HepG2 (cell line): ENCODE measurements around the gene MAML1. TPM values are rescaled to one million over a fixed set of nuclear protein-coding genes. Genes with fewer than 3 reads are reported as not detected.

ENCODE experiments used
- DMAP1 ChIP-seq: IDR thresholded peaks from 2 replicates; pipeline ENCODE4 v1.6.1; 2016
- FUBP1 ChIP-seq: sonication (generic); formaldehyde crosslinking; IDR thresholded peaks from 2 replicates; pipeline ENCODE4 v1.5.1; 2020; ENCODE audit warnings: missing genetic modification reagents, mild to moderate bottlenecking, borderline replicate concordance
- KMT2A ChIP-seq: sonication (generic); formaldehyde crosslinking; IDR thresholded peaks from 2 replicates; pipeline ENCODE4 v1.4.0; 2020; ENCODE audit warnings: missing genetic modification reagents
- ZBTB21 ChIP-seq: sonication (generic); formaldehyde crosslinking; IDR thresholded peaks from 2 replicates; pipeline ENCODE4 v1.4.0; 2020; ENCODE audit warnings: missing genetic modification reagents
- ZNF3 ChIP-seq: IDR thresholded peaks from 2 replicates; pipeline ENCODE4 v1.7.0; 2017; ENCODE audit warnings: inconsistent platforms
- ZNF326 ChIP-seq: sonication (generic); formaldehyde crosslinking; IDR thresholded peaks from 2 replicates; pipeline ENCODE4 v1.4.0; 2020; ENCODE audit warnings: missing genetic modification reagents, borderline replicate concordance
- ZNF335 ChIP-seq: sonication (generic); formaldehyde crosslinking; IDR thresholded peaks from 2 replicates; pipeline ENCODE4 v1.4.0; 2020; ENCODE audit warnings: missing genetic modification reagents
- ZNF446 ChIP-seq: sonication (generic); formaldehyde crosslinking; IDR thresholded peaks from 2 replicates; pipeline ENCODE4 v1.5.0; 2020; ENCODE audit warnings: mild to moderate bottlenecking, missing genetic modification reagents
- ZNF616 ChIP-seq: sonication (generic); formaldehyde crosslinking; IDR thresholded peaks from 2 replicates; pipeline ENCODE4 v1.5.0; 2020; ENCODE audit warnings: low read depth, mild to moderate bottlenecking, missing genetic modification reagents
- polyA plus RNA-seq, 8 experiments: library from polyadenylated mRNA; depleted of rRNA in 3 of 8; stranded (reverse) in 7 of 8; unstranded in 1 of 8; fragments of >200 nt; fragmentation: Illumina TruSeq in 4 of 8; extraction: Trizol in 4 of 8; gene quantifications; 2 replicates each; pipeline versions ENCODE4 v1.2.1 to v1.2.3, GENCODE V29; 2011 to 2016; ENCODE audit warnings: low read depth in 4 of 8, missing spikeins in 1 of 8, mixed read lengths in 1 of 8; ENCODE audit not compliant: insufficient read depth in 1 of 8
- total RNA-seq, 5 experiments: library from RNA; depleted of rRNA; stranded (reverse); fragments of >200 nt; fragmentation: Illumina TruSeq; extraction: Trizol; gene quantifications; 2 replicates each; pipeline ENCODE4 v1.2.3, GENCODE V29; 2016; ENCODE audit warnings: low read depth in 1 of 5
- TF ChIP-seq, protein P1 (sequence below): sonication (generic); formaldehyde crosslinking; IDR thresholded peaks from 2 replicates; pipeline ENCODE4 v1.5.0; 2020; ENCODE audit warnings: missing genetic modification reagents
- TF ChIP-seq, protein P2 (sequence below): sonication (generic); formaldehyde crosslinking; conservative IDR thresholded peaks from 2 replicates; pipeline ENCODE4 v1.8.0; 2022; ENCODE audit warnings: missing genetic modification reagents
- TF ChIP-seq, protein P3 (sequence below): sonication (generic); formaldehyde crosslinking; IDR thresholded peaks from 2 replicates; pipeline ENCODE4 v1.5.1; 2020; ENCODE audit warnings: missing genetic modification reagents, mild to moderate bottlenecking, borderline replicate concordance
- TF ChIP-seq, protein P4 (sequence below): sonication (generic); formaldehyde crosslinking; IDR thresholded peaks from 2 replicates; pipeline ENCODE4 v1.5.0; 2020; ENCODE audit warnings: mild to moderate bottlenecking, missing genetic modification reagents, borderline replicate concordance

Gene MAML1
- total and polyA plus RNA-seq, 2 of the 13 experiments (the other 11 are each of a cell fraction or from before 2014, with no cell fraction given) = 10.0 to 10.8 TPM

DNA sequence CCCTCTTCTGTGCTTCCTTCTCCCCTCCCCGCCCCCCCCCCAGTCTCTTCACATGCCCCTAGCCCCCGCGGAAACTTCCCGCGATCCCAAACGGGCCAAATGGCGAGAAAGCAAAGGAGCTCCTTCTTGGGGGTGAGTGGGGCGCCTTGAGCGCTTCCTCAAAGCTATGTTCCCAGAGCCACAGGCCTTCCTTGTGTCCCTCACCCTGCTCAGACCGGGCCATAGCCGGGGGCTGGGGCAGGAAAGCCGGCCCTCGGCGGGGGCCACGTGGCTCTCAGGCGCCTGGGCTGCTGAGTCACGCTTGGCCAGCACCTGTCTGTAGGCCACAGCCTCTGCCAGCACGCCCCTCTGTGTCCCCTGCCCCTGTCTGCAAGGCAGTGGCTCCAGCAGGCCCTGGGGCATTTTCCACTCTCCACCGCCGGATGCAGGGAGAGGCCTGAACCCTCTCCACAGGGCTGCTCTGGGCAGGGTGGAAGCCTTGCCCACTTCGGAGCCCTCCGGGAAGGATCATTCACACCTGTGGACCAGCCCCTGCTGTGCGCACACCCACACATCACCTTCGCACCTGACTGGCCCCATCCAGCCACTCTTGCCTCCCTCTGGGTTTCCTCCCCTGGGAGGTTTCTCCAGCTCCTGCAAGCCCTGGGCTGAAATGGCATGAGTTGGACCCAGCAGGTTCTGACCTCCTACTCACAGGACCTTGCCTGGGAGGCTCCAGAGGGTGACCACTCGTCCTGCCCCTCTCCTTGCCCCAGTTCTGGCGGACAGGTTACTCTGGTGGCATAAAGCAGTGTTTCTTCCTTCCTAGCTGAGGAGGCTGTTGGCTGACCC is 86.9 kb downstream of the MAML1 start (continued):
- TF ChIP-seq, protein P1, sequence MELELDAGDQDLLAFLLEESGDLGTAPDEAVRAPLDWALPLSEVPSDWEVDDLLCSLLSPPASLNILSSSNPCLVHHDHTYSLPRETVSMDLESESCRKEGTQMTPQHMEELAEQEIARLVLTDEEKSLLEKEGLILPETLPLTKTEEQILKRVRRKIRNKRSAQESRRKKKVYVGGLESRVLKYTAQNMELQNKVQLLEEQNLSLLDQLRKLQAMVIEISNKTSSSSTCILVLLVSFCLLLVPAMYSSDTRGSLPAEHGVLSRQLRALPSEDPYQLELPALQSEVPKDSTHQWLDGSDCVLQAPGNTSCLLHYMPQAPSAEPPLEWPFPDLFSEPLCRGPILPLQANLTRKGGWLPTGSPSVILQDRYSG (CRISPR knock-in tag) = no peak
- no peak; the same call in 1 of the 2 replicates for TF ChIP-seq ZNF3
- TF ChIP-seq ZNF446 (CRISPR knock-in tag) = no peak; the same call in 1 of the 2 replicates
- no peak for TF ChIP-seq ZBTB21 (CRISPR knock-in tag)
- peak; percentile 92 for TF ChIP-seq DMAP1 (CRISPR knock-in tag)
- TF ChIP-seq, protein P2, sequence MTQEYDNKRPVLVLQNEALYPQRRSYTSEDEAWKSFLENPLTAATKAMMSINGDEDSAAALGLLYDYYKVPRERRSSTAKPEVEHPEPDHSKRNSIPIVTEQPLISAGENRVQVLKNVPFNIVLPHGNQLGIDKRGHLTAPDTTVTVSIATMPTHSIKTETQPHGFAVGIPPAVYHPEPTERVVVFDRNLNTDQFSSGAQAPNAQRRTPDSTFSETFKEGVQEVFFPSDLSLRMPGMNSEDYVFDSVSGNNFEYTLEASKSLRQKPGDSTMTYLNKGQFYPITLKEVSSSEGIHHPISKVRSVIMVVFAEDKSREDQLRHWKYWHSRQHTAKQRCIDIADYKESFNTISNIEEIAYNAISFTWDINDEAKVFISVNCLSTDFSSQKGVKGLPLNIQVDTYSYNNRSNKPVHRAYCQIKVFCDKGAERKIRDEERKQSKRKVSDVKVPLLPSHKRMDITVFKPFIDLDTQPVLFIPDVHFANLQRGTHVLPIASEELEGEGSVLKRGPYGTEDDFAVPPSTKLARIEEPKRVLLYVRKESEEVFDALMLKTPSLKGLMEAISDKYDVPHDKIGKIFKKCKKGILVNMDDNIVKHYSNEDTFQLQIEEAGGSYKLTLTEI = no peak
- TF ChIP-seq, protein P3, sequence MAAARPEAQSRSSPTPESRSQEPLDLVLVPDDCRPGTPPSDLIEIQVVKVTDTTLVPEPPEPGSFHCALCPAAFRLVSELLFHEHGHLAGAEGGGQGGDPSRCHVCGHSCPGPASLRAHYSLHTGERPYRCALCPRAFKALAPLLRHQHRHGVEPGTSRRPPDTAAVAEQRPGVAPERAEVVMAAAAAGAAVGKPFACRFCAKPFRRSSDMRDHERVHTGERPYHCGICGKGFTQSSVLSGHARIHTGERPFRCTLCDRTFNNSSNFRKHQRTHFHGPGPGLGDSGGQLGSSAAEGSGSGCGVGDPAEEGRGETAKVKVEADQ (CRISPR knock-in tag) = no peak
- peak; percentile 34; the same call in 1 of the 2 replicates for TF ChIP-seq ZNF616 (CRISPR knock-in tag)
- TF ChIP-seq KMT2A = no peak; the same call in none of the 2 replicates
- TF ChIP-seq, protein P4, sequence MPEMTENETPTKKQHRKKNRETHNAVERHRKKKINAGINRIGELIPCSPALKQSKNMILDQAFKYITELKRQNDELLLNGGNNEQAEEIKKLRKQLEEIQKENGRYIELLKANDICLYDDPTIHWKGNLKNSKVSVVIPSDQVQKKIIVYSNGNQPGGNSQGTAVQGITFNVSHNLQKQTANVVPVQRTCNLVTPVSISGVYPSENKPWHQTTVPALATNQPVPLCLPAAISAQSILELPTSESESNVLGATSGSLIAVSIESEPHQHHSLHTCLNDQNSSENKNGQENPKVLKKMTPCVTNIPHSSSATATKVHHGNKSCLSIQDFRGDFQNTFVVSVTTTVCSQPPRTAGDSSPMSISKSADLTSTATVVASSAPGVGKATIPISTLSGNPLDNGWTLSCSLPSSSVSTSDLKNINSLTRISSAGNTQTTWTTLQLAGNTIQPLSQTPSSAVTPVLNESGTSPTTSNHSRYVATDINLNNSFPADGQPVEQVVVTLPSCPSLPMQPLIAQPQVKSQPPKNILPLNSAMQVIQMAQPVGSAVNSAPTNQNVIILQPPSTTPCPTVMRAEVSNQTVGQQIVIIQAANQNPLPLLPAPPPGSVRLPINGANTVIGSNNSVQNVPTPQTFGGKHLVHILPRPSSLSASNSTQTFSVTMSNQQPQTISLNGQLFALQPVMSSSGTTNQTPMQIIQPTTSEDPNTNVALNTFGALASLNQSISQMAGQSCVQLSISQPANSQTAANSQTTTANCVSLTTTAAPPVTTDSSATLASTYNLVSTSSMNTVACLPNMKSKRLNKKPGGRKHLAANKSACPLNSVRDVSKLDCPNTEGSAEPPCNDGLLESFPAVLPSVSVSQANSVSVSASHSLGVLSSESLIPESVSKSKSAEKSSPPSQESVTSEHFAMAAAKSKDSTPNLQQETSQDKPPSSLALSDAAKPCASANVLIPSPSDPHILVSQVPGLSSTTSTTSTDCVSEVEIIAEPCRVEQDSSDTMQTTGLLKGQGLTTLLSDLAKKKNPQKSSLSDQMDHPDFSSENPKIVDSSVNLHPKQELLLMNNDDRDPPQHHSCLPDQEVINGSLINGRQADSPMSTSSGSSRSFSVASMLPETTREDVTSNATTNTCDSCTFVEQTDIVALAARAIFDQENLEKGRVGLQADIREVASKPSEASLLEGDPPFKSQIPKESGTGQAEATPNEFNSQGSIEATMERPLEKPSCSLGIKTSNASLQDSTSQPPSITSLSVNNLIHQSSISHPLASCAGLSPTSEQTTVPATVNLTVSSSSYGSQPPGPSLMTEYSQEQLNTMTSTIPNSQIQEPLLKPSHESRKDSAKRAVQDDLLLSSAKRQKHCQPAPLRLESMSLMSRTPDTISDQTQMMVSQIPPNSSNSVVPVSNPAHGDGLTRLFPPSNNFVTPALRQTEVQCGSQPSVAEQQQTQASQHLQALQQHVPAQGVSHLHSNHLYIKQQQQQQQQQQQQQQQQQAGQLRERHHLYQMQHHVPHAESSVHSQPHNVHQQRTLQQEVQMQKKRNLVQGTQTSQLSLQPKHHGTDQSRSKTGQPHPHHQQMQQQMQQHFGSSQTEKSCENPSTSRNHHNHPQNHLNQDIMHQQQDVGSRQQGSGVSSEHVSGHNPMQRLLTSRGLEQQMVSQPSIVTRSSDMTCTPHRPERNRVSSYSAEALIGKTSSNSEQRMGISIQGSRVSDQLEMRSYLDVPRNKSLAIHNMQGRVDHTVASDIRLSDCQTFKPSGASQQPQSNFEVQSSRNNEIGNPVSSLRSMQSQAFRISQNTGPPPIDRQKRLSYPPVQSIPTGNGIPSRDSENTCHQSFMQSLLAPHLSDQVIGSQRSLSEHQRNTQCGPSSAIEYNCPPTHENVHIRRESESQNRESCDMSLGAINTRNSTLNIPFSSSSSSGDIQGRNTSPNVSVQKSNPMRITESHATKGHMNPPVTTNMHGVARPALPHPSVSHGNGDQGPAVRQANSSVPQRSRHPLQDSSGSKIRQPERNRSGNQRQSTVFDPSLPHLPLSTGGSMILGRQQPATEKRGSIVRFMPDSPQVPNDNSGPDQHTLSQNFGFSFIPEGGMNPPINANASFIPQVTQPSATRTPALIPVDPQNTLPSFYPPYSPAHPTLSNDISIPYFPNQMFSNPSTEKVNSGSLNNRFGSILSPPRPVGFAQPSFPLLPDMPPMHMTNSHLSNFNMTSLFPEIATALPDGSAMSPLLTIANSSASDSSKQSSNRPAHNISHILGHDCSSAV (CRISPR knock-in tag) = no peak
- TF ChIP-seq ZNF326 (CRISPR knock-in tag) = no peak
- no peak for TF ChIP-seq FUBP1 (CRISPR knock-in tag)
- TF ChIP-seq ZNF335 (CRISPR knock-in tag) = peak; percentile 80
